HG03097 (cell line): ENCODE measurements around the gene UBE2F.
"Not testable (repeated sequence)": the region's sequence is repeated elsewhere in the genome, so short reads cannot be mapped to it uniquely, and the experiment has no call there.

ENCODE experiments used
- ATAC-seq: cut with Tn5 transposase; IDR thresholded peaks from one replicate; pipeline ENCODE4 v1.9.1; 2021; ENCODE audit not compliant: unreplicated experiment, low FRiP score

Gene UBE2F

DNA sequence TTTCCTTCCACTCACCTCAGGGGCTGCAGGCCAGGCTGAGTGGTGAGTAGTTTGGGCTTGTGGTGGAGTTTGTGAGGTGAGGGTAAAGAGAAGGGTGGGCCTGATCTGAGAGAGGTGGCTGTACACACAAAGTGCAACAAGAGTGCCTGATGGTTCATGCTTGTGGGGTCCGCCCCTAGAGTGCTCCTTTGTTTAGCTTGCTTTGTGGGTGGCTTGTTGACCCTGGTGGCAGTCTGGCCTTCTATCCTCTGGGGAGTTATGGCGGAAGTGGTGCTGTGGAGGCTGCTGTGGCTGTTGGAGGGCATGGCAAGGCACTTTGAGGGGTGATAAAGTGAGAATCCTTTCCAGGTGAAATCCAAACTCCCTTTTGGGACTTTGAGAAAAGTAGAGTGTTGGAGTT is 10.6 kb downstream of the UBE2F start:
- no peak for ATAC-seq

GRCh38 chr2:237978058-237978712 is 11.4 kb downstream of the UBE2F start:
- no peak for ATAC-seq

DNA sequence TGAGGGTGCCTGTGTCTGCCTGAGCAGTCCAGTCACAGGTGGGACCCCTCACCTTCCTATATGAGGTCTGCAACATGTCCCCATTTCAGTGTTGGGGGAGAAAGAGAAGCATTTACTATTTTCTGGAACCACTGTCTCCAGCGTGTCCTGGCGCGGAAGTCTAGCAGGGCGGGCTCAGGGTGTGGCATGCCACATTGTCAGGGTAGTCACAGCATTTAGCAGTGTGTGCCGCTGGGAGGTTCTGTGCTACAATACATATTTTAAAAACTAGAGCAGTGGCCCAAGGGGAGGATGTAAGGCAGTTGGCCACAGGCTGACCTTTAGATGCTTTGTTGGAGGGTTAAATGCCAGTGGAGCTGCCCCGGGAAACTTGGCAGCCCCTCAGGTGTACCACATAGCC is 12.5 kb downstream of the UBE2F start:
- ATAC-seq, result no peak

- no peak for ATAC-seq
Observed at GRCh38 chr2:237980087-237980486, 13.3 kb downstream of the UBE2F start.

DNA sequence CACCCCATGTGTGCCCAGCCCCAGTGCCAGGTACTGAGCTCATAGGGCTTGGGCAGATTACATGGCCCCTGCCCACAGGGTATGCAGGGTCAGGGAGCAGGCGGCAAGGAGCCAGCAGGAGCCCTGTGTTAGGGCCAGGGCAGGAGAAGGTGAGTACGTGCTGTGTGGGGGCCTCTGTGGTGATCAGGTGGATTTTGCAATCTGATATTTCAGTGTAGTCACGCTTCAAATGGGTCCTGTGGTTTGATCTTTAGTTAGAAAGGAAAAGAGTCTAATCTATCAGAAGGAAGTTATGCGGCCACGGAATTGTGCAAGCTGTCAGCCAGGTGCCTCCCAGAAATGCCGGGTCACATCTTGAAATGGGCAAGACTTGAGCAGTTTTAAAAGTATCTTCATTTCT is 13.9 kb downstream of the UBE2F start:
- no peak for ATAC-seq

DNA sequence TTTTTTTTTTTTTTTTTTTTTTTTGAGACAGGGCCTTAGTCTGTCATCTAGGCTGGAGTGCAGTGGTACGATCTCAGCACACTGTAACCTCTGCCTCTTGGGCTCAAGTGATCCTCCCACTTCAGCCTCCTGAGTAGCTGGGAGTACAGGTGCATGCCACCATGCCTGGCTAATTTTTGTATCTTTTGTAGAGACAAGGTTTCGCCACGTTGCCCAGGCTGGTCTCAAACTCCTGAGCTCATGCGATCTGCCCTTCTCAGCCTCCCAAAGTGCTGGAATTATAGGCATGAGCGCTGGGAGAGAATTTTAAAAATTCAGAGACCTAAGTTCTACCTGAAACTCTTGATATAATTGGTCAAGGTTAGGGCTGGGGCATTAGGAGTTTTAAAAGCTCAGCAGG is 14.8 kb downstream of the UBE2F start:
- ATAC-seq, result not testable (repeated sequence)

GRCh38 chr2:237982039-237982725 is 15.4 kb downstream of the UBE2F start:
- no peak for ATAC-seq

DNA sequence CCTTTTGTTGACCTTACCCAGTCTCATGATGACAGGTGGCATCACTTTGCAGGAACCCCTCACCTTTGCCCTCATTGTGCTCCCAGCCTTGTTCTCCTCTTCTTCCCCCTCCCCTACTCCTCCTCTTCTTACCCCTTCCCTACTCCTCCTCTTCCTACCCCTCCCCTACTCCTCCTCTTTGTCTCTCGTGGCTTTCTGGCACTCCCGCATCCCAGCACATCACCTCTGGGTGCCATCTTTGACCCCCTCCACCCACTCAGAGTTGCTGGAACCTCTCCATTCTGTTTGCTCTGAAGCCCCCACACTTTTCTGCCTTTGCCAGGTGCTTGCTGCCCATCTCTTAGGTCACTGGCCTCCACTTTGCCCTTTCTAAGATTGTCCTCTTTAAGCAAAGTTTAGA is 17.1 kb downstream of the UBE2F start:
- no peak for ATAC-seq

DNA sequence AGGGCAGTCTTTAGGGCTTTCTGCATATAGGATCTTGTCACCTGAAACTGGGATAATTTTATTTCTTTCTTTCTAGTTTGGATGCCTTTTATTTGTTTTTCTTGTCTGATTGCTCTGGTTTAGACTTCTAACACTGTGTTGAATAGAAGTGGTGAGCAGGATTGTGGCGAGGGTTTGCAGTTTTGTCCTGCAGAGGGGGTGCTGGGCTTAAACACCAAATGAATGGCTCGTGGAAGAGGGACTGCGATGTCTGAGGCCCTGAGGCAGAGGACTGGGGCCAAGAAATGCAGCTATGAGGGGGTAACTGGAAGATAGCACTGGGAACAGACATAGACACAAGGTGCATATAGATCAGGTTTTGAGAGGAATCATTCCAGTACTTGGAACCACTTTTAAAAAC is 20.5 kb downstream of the UBE2F start:
- ATAC-seq, result no peak

DNA sequence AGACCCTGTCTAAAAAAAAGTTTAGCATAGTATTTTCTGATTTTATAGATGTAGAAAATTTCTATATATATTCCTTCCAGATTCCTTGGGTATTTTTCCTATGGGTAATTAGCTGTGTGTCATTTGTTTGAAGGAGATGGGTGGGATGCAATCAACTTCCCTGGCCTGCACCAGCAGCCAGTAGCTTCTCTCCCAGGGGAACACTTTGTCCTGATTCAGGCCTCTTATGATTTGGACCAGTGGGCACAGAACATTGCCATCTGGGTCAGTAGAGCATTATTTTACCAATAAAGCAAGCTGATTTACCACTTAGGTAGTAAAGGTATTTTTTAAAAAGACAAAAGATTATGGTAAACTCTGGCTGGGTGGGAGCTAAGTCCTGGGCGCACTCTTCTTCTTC is 26.9 kb downstream of the UBE2F start:
- no peak for ATAC-seq

GRCh38 chr2:237995036-237995435 is 28.2 kb downstream of the UBE2F start:
- no peak for ATAC-seq

DNA sequence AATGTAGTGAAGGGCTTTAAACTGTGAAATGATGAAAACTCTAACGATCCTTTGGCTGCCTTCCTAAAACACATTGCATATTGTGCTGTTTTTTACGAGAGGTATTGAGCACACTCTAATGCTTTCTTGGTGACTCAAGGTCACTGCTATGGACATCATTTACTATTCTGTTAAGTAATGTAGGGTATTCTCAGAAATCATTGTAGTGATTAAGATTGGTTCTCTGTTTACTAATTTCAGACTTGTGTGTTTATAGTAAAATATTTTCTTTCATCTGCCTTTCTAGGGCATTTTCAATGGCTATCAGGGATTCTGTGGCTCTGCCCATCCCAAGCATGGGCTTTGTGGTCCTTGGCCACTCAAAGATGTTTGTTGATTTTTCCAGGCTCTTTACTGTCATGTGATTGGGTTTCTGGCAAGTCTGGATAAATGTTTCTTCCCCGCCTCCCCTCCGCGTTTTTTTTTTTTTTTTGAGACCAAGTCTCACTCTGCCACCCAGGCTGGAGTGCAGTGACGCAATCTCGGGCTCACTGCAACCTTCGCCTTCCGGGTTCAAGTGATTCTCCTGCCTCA is 29.3 kb downstream of the UBE2F start:
- ATAC-seq, result no peak

GRCh38 chr2:237997521-237997920 is 30.7 kb downstream of the UBE2F start:
- no peak for ATAC-seq

DNA sequence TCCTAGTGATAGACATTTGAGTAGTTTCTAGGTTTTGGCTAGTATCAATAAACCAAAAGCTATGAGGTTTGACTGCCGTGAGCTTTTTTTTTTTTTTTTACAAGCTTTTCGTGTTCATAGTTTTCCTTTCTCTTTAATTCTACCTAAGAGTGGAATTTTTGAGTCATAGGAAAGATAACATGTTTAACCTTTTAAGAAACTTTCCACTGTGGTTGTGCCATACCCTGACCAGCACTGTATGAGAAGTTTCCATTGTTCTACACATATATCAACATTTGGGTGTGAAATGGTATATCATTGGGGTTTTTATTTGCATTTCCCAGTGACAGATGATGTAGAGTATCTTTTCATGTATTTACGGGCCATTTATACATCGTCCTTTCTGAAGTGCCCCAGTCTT is 31.7 kb downstream of the UBE2F start:
- peak; percentile 70 for ATAC-seq

DNA sequence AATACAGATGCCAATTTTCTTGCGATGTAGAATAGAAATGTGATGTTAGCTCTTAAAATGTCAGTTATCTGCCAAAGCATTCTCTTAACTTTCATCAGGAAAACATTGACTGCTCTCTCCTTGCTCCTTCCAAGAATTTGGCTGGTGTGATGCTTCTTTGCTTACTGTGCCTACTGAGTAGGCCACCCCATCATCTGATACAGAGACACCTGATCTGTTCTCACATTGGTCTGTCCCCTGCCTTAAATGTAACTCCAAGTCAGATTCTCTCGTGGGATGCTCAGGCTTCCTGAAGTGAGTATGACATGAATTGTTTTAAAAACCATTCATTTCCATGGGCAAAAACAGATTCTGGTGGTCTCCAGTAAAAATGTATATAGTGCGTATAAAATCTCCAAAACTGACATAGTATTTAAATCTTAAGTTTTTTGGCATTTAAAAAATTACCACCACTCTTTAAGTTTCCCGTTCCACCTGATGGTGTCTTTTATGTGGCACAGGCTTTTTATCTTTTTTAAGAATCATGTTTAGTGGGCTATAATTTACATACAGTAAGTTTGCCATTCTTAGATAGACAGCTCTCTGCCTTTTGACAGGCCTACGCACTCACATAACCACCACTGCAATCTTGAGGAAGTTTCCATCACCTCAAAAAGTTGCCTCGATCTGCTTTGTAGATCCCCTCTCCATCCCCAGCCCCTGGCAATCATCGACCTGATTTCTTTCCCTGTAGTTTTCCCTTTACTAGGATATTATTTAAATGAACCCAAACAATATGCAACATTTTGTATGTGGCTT is 36.6 kb downstream of the UBE2F start:
- ATAC-seq, result no peak

GRCh38 chr2:238004077-238004830 is 37.4 kb downstream of the UBE2F start:
- ATAC-seq, result no peak

DNA sequence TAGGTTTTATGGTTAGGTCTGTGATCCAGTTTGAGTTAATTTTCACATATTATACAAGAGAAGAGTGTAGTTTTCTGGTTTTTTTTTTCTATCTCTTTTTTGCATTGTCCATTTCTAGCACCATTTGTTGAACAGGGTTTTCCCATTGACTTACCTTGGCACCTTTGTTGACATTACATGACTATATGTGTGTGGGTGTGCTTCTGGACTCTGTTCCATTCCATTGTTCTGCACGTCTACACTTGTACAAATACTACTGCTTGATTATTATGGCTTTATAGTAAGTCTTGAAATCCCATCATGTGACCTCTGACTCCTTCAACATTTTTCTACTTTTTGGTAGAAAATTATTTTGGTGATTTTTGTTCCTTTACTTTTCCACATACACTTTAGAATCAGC is 38.7 kb downstream of the UBE2F start:
- ATAC-seq, result no peak

DNA sequence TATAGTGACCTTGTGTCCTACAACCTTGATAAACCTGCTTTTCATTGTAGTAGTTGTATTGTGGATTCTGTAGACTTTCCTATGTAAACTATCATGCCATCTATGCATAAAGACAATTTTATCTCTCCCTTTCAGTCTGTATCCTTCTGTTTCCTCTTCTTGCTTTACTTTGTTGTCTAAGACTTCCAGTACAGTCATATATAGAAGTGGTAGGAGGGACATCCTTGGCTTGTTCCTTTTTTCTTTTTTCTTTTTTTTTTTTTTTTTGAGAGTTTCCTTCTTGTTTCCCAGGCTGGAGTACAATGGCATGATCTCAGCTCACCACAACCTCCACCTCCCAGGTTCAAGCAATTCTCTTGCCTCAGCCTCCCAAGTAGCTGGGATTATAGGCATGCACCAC is 39.7 kb downstream of the UBE2F start:
- ATAC-seq, result no peak

DNA sequence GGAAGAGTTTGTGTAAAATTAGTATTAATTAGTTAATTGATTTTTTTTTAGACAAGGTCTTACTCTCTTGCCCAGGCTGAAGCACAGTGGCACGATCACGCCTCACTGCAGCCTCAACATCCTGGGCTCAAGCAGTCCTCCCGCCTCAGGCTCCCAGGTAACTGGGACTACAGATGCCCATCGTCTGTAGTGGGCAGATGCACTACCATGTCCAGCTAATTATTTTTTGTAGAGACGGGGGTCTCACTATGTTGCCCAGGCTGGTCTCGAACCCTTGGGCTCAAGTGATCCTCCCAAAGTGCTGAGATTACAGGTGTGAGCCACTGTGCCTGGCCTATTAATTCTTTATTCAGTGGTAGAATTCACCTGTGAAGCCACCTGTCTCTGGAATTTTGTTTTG is 41.1 kb downstream of the UBE2F start:
- no peak for ATAC-seq

DNA sequence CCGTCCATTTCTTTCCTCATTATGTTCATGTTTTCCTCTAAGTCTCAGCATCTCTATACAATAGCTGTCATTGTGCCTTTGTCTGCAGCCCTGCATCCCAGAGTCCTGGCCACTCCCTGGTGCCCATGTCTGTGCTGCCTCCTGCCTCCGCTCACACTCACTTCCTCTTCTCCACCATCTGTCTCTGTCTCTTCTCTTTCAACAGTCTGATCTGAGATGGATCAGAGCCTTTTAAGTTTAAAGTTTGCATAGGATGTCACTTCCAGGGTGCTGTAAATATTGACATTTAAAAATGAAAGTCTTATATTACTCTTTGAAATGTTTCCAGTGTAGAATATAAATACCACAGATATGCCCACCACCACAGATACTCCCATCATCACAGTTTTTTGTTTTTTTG is 42.7 kb downstream of the UBE2F start:
- no peak for ATAC-seq

DNA sequence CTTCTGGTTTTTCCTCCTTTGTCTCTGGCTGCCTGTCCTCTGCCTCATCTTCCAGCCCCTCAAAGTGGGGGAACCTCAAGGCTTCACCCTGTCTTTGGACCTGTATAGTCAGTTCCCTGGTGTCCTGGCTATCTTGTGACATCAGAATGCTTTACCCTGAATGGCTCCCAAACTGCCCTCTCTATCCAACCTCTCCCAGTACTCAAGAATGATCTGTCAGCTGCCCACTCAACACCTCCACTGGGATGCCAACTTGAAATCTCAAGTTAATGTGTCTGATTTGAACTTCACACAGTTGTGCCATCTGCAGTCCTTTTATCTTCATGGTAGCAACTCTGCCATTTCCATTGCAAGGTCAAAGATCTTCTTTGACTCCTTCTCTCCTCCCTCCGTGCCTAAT is 43.8 kb downstream of the UBE2F start:
- no peak for ATAC-seq
